ENCODE results near the gene PDGFRB. TPM values are rescaled to one million over a fixed set of nuclear protein-coding genes. Genes with fewer than 3 reads are reported as not detected.

Gene PDGFRB
- total and polyA plus RNA-seq, 2 donors (not counting 1 experiment from before 2014, with no cell fraction given), result 231 to 347 TPM

GRCh38 chr5:150147670-150148069 lies 8.0 kb downstream of the PDGFRB start:
- peaks cover 54% of the 10 kb centered on the region for H3K4me1 ChIP-seq (ENCODE audit: control insufficient read depth, extremely low read depth, insufficient read depth, low read length)
- DNase-seq (ENCODE audit: low read depth in 2 of 2), result no peak
- H3K36me3 ChIP-seq (ENCODE audit: control insufficient read depth, insufficient read depth, low read length), result peaks cover 7% of the 10 kb centered on the region
- H3K27ac ChIP-seq (ENCODE audit: insufficient read depth, low read length), result peak overlapping the region; percentile 65
- H3K79me2 ChIP-seq (ENCODE audit: control insufficient read depth, insufficient read depth, low read length), result peaks cover 77% of the 10 kb centered on the region
- H3K27me3 ChIP-seq (ENCODE audit: control insufficient read depth, insufficient read depth, low read length), result no peaks in the 10 kb centered on the region
- TF ChIP-seq EZH2 (IDR thresholded peaks at IDR 0.05; ENCODE audit: low read length, missing control alignments), result no peak
- TF ChIP-seq CTCF (conservative IDR thresholded peaks at IDR 0.05 in 1 of 2, IDR thresholded peaks at IDR 0.05 in 1 of 2; ENCODE audit: low read depth in 1 of 2, low read length in 2 of 2), result no peak
- no peaks in the 10 kb centered on the region for H4K20me1 ChIP-seq (ENCODE audit: control insufficient read depth, extremely low read depth, insufficient read depth, low read length)
- H3K9ac ChIP-seq (ENCODE audit: insufficient read depth, low read length), result peak overlapping the region; percentile 52
- H3K9me3 ChIP-seq (ENCODE audit: control insufficient read depth, insufficient read depth, low read depth, low read length), result no peaks in the 10 kb centered on the region
- peak overlapping the region in 1 of 4 experiments; percentile 17 for H3K4me3 ChIP-seq (replicated peaks in 1 of 4; ENCODE audit: control extremely low read depth in 1 of 4, insufficient read depth in 1 of 4, low read depth in 3 of 4, low read length in 4 of 4)
- H3K4me2 ChIP-seq (ENCODE audit: extremely low read depth, insufficient read depth, low read length), result peak overlapping the region; percentile 33
- no peak overlapping the region for H2AFZ ChIP-seq (ENCODE audit: low read length)

- no peak overlapping the region for H3K4me2 ChIP-seq (ENCODE audit: extremely low read depth, insufficient read depth, low read length)
- H3K36me3 ChIP-seq (ENCODE audit: control insufficient read depth, insufficient read depth, low read length), result peaks cover 7% of the 10 kb centered on the region
- peak overlapping the region; percentile 52 for H3K9ac ChIP-seq (ENCODE audit: insufficient read depth, low read length)
Observed at GRCh38 chr5:150146862-150147601, 8.6 kb downstream of the PDGFRB start.

GRCh38 chr5:150146235-150146634 lies 9.4 kb downstream of the PDGFRB start:
- peaks cover 7% of the 10 kb centered on the region for H3K36me3 ChIP-seq (ENCODE audit: control insufficient read depth, insufficient read depth, low read length)
- H4K20me1 ChIP-seq (ENCODE audit: control insufficient read depth, extremely low read depth, insufficient read depth, low read length), result no peaks in the 10 kb centered on the region
- no peak for TF ChIP-seq EZH2 (IDR thresholded peaks at IDR 0.05; ENCODE audit: low read length, missing control alignments)
- no peak for TF ChIP-seq CTCF (conservative IDR thresholded peaks at IDR 0.05 in 1 of 2, IDR thresholded peaks at IDR 0.05 in 1 of 2; ENCODE audit: low read depth in 1 of 2, low read length in 2 of 2)
- no peak overlapping the region for H2AFZ ChIP-seq (ENCODE audit: low read length)
- no peak for DNase-seq (ENCODE audit: low read depth in 2 of 2)
- no peaks in the 10 kb centered on the region for H3K9me3 ChIP-seq (ENCODE audit: control insufficient read depth, insufficient read depth, low read depth, low read length)
- H3K79me2 ChIP-seq (ENCODE audit: control insufficient read depth, insufficient read depth, low read length), result peaks cover 74% of the 10 kb centered on the region
- H3K27me3 ChIP-seq (ENCODE audit: control insufficient read depth, insufficient read depth, low read length), result no peaks in the 10 kb centered on the region
- no peak overlapping the region for H3K9ac ChIP-seq (ENCODE audit: insufficient read depth, low read length)
- peak overlapping the region; percentile 99 for H3K27ac ChIP-seq (ENCODE audit: insufficient read depth, low read length)
- no peak overlapping the region for H3K4me2 ChIP-seq (ENCODE audit: extremely low read depth, insufficient read depth, low read length)
- no peak overlapping the region for H3K4me3 ChIP-seq (replicated peaks in 1 of 4; ENCODE audit: control extremely low read depth in 1 of 4, insufficient read depth in 1 of 4, low read depth in 3 of 4, low read length in 4 of 4)
- peaks cover 64% of the 10 kb centered on the region for H3K4me1 ChIP-seq (ENCODE audit: control insufficient read depth, extremely low read depth, insufficient read depth, low read length)

More at GRCh38 chr5:150146862-150147601, 8.6 kb downstream of the PDGFRB start:
- H3K9me3 ChIP-seq (ENCODE audit: control insufficient read depth, insufficient read depth, low read depth, low read length), result no peaks in the 10 kb centered on the region
- H3K27me3 ChIP-seq (ENCODE audit: control insufficient read depth, insufficient read depth, low read length), result no peaks in the 10 kb centered on the region
- peaks cover 56% of the 10 kb centered on the region for H3K4me1 ChIP-seq (ENCODE audit: control insufficient read depth, extremely low read depth, insufficient read depth, low read length)
- peak overlapping the region; percentile 65 for H3K27ac ChIP-seq (ENCODE audit: insufficient read depth, low read length)
- H3K4me3 ChIP-seq (replicated peaks in 1 of 4; ENCODE audit: control extremely low read depth in 1 of 4, insufficient read depth in 1 of 4, low read depth in 3 of 4, low read length in 4 of 4), result peak overlapping the region in 1 of 4 experiments; percentile 17
- H2AFZ ChIP-seq (ENCODE audit: low read length), result no peak overlapping the region
- peaks cover 73% of the 10 kb centered on the region for H3K79me2 ChIP-seq (ENCODE audit: control insufficient read depth, insufficient read depth, low read length)
- DNase-seq (ENCODE audit: low read depth in 2 of 2), result no peak
- no peaks in the 10 kb centered on the region for H4K20me1 ChIP-seq (ENCODE audit: control insufficient read depth, extremely low read depth, insufficient read depth, low read length)
- TF ChIP-seq CTCF (conservative IDR thresholded peaks at IDR 0.05 in 1 of 2, IDR thresholded peaks at IDR 0.05 in 1 of 2; ENCODE audit: low read depth in 1 of 2, low read length in 2 of 2) (no peak), EZH2 (IDR thresholded peaks at IDR 0.05; ENCODE audit: low read length, missing control alignments) (no peak)

Data from fibroblast of lung (primary cell).